GM21528 (cell line): ENCODE results near the gene IST1.
"Not testable (repeated sequence)": the region's sequence is repeated elsewhere in the genome, so short reads cannot be mapped to it uniquely, and the experiment has no call there.

Experiments used
- ATAC-seq: cut with Tn5 transposase; IDR thresholded peaks from one replicate; pipeline ENCODE4 v1.9.1; 2021; ENCODE audit warnings: mild to moderate bottlenecking, moderate library complexity; ENCODE audit not compliant: unreplicated experiment, low FRiP score

Gene IST1

GRCh38 chr16:71894921-71895678 is at the start of gene IST1:
Gene IST1, plus strand, starts transcription at chr16:71895531. Its CDS starts 20,110 bp downstream, at chr16:71915641.
- peak; percentile 87 for ATAC-seq

- peak; percentile 71 for ATAC-seq
These were observed 49.5 kb upstream of the IST1 start, which contains the start of gene ATXN1L for GRCh38 chr16:71845639-71846430. Gene ATXN1L, plus strand, starts transcription at chr16:71845976. Its CDS starts 3,765 bp downstream, at chr16:71849741.

GRCh38 chr16:71846431-71846830 is 48.9 kb upstream of the IST1 start:
- peak; percentile 12 for ATAC-seq

GRCh38 chr16:71847096-71847495 is 48.2 kb upstream of the IST1 start:
- ATAC-seq = no peak

- no peak for ATAC-seq
These were observed 46.7 kb upstream of the IST1 start for GRCh38 chr16:71848622-71849021.

GRCh38 chr16:71851746-71852145 is 43.6 kb upstream of the IST1 start:
- ATAC-seq = no peak

GRCh38 chr16:71852158-71852557 is 43.2 kb upstream of the IST1 start:
- ATAC-seq = no peak

GRCh38 chr16:71852561-71852960 is 42.8 kb upstream of the IST1 start:
- no peak for ATAC-seq

- peak; percentile 59 for ATAC-seq
These were observed 41.9 kb upstream of the IST1 start for GRCh38 chr16:71853413-71853812.

GRCh38 chr16:71854369-71854948 is 40.9 kb upstream of the IST1 start:
- ATAC-seq = no peak

GRCh38 chr16:71855937-71856662 is 39.2 kb upstream of the IST1 start:
- ATAC-seq = no peak

- ATAC-seq = no peak
These were observed 35.4 kb upstream of the IST1 start for GRCh38 chr16:71859762-71860521.

GRCh38 chr16:71863995-71864394 is 31.3 kb upstream of the IST1 start:
- no peak for ATAC-seq

- no peak for ATAC-seq
These were observed 30.0 kb upstream of the IST1 start for GRCh38 chr16:71865173-71865863.

- not testable (repeated sequence) for ATAC-seq
These were observed 28.2 kb upstream of the IST1 start for GRCh38 chr16:71867175-71867574.

- no peak for ATAC-seq
These were observed 27.4 kb upstream of the IST1 start for GRCh38 chr16:71867939-71868338.

- no peak for ATAC-seq
These were observed 26.2 kb upstream of the IST1 start for GRCh38 chr16:71869089-71869488.

GRCh38 chr16:71870818-71871217 is 24.5 kb upstream of the IST1 start:
- ATAC-seq = no peak

- no peak for ATAC-seq
These were observed 22.1 kb upstream of the IST1 start for GRCh38 chr16:71873199-71873598.
